ENCODE measurements around the gene INSIG1. TPM values are rescaled to one million over a fixed set of nuclear protein-coding genes. Genes with fewer than 3 reads are reported as not detected.

INSIG1 gene
- total RNA-seq, 6 donors from 2014 or later = 16.8 to 136 (median 100) TPM

- Histone ChIP-seq H3K36me3 (no peaks in the 10 kb centered on the region), H3K4me1 (peaks cover 10 to 14% (median 10%) of the 10 kb centered on the region in 4 donors), H3K27me3 (peaks cover 0 to 6% (median 0%) of the 10 kb centered on the region in 4 donors), H3K9me3 (no peaks in the 10 kb centered on the region), H3K27ac (no peak overlapping the region), H3K4me3 (peak overlapping the region; percentile 29 to 49 (median 43))
- DNase-seq (peak; percentile 78 to 98), ATAC-seq (ENCODE audit: low FRiP score in 2 of 2) (peak; percentile 89 to 97)
- 2 to 3% methylated on average over 12 to 16 of the region's 62 CpGs for WGBS, 2 donors
- TF ChIP-seq POLR2A (IDR thresholded peaks at IDR 0.05) (no peak), CTCF (IDR thresholded peaks at IDR 0.05) (peak; percentile 96 to 99 (median 98)), POLR2AphosphoS5 (IDR thresholded peaks at IDR 0.05) (no peak)
These were observed 47.1 kb downstream of the INSIG1 start for GRCh38 chr7:155344618-155345433.

GRCh38 chr7:155345490-155345889, 47.8 kb downstream of the INSIG1 start:
- no peaks in the 10 kb centered on the region for H3K9me3 ChIP-seq
- ATAC-seq (ENCODE audit: low FRiP score in 2 of 2) (no peak), DNase-seq (no peak)
- H3K4me1 ChIP-seq = peaks cover 10 to 14% (median 10%) of the 10 kb centered on the region in 4 donors
- 53 to 63% methylated on average over 2 of the region's 2 CpGs for WGBS, 2 donors
- no peak overlapping the region for H3K4me3 ChIP-seq
- TF ChIP-seq EP300 (IDR thresholded peaks at IDR 0.05) (no peak), POLR2AphosphoS5 (IDR thresholded peaks at IDR 0.05) (no peak)
- H3K27me3 ChIP-seq = peaks cover 0 to 6% (median 0%) of the 10 kb centered on the region in 4 donors
- no peaks in the 10 kb centered on the region for H3K36me3 ChIP-seq
- no peak overlapping the region for H3K27ac ChIP-seq

GRCh38 chr7:155346285-155346684, 48.6 kb downstream of the INSIG1 start:
- no peak for TF ChIP-seq EP300 (IDR thresholded peaks at IDR 0.05)
- no peak for TF ChIP-seq POLR2AphosphoS5 (IDR thresholded peaks at IDR 0.05)
- TF ChIP-seq CTCF (IDR thresholded peaks at IDR 0.05) = no peak
- TF ChIP-seq POLR2A (IDR thresholded peaks at IDR 0.05) = no peak
- Histone ChIP-seq H3K27me3 (peaks cover 0 to 6% (median 0%) of the 10 kb centered on the region in 4 donors), H3K9me3 (no peaks in the 10 kb centered on the region), H3K36me3 (no peaks in the 10 kb centered on the region), H3K4me1 (peaks cover 10 to 14% (median 10%) of the 10 kb centered on the region in 4 donors), H3K27ac (no peak overlapping the region), H3K4me3 (no peak overlapping the region)
- ATAC-seq (ENCODE audit: low FRiP score in 2 of 2) (peak in 1 of 2 donors; percentile 20), DNase-seq (no peak)
- 92 to 100% methylated on average over 1 of the region's 1 CpG for WGBS, 2 donors

GRCh38 chr7:155348806-155349205, 51.1 kb downstream of the INSIG1 start:
- Histone ChIP-seq H3K27me3 (peaks cover 0 to 11% (median 0%) of the 10 kb centered on the region in 4 donors), H3K27ac (no peak overlapping the region), H3K9me3 (no peaks in the 10 kb centered on the region), H3K4me3 (no peak overlapping the region), H3K36me3 (no peaks in the 10 kb centered on the region), H3K4me1 (peaks cover 10 to 14% (median 10%) of the 10 kb centered on the region in 4 donors)
- ATAC-seq (ENCODE audit: low FRiP score in 2 of 2) = no peak
- no peak for TF ChIP-seq POLR2A (IDR thresholded peaks at IDR 0.05)
- TF ChIP-seq EP300 (IDR thresholded peaks at IDR 0.05) = no peak
- no peak for TF ChIP-seq POLR2AphosphoS5 (IDR thresholded peaks at IDR 0.05)
- TF ChIP-seq CTCF (IDR thresholded peaks at IDR 0.05) = no peak
- 82 to 94% methylated on average over 2 of the region's 2 CpGs for WGBS, 2 donors
- no peak for DNase-seq

- H3K27ac ChIP-seq = no peak overlapping the region
- H3K9me3 ChIP-seq = no peaks in the 10 kb centered on the region
- peaks cover 0 to 11% (median 0%) of the 10 kb centered on the region in 4 donors for H3K27me3 ChIP-seq
- peaks cover 5 to 8% (median 6%) of the 10 kb centered on the region in 4 donors for H3K4me1 ChIP-seq
- WGBS, 2 donors = 64 to 76% methylated on average over 34 to 47 of the region's 49 CpGs
- no peak overlapping the region for H3K4me3 ChIP-seq
- DNase-seq (no peak), ATAC-seq (ENCODE audit: low FRiP score in 2 of 2) (no peak)
- no peaks in the 10 kb centered on the region for H3K36me3 ChIP-seq
- TF ChIP-seq EP300 (IDR thresholded peaks at IDR 0.05) (no peak), CTCF (IDR thresholded peaks at IDR 0.05) (no peak), POLR2AphosphoS5 (IDR thresholded peaks at IDR 0.05) (no peak), POLR2A (IDR thresholded peaks at IDR 0.05) (no peak)
These were observed 52.1 kb downstream of the INSIG1 start for GRCh38 chr7:155349601-155350331.
